Common myeloid progenitor, CD34-positive (primary cell): ENCODE measurements around the gene MGLL.
A peak's percentile ranks its signal among the peaks of the same experiment; 100 is the strongest.

ENCODE experiments used
- CTCF ChIA-PET: fragments of 350-600 bp; sonication (Branson Sonifier 250); formaldehyde crosslinking; loops from one replicate; lab custom pipeline; 2021; ENCODE audit warnings: antibody characterized with exemption; lab: Charles Lee
- POLR2A ChIA-PET: fragments of 350-600 bp; sonication (Branson Sonifier 250); formaldehyde crosslinking; loops from one replicate; lab custom pipeline; 2021; ENCODE audit warnings: antibody characterized with exemption; lab: Charles Lee
- DNase-seq, 3 donors: peaks; one replicate each; pipeline versions ENCODE4 v3.0.0 to v3.0.0-alpha.2; 2013
- H3K27ac ChIP-seq, 2 experiments: 1 replicate in 1 of 2; 2 replicates in 1 of 2; pipeline ENCODE4 v1.7.0; 2013; ENCODE audit warnings: inconsistent platforms in 2 of 2, low read length in 2 of 2, mild to moderate bottlenecking in 2 of 2, low read depth in 1 of 2, moderate library complexity in 1 of 2; ENCODE audit not compliant: severe bottlenecking in 2 of 2, insufficient read depth in 1 of 2, poor library complexity in 1 of 2
- H3K27me3 ChIP-seq, 5 experiments: replicated peaks in 2 of 5; 1 replicate in 3 of 5; 2 replicates in 2 of 5; pipeline versions ENCODE4 v1.6.1 to v1.7.0; 2013; ENCODE audit warnings: low read length in 4 of 5, mild to moderate bottlenecking in 2 of 5, moderate library complexity in 2 of 5, inconsistent platforms in 1 of 5; ENCODE audit not compliant: insufficient read depth in 5 of 5, control insufficient read depth in 4 of 5
- H3K36me3 ChIP-seq, 4 experiments: 1 replicate in 2 of 4; 2 replicates in 2 of 4; pipeline versions ENCODE4 v1.6.1 to v1.7.0; 2013; ENCODE audit warnings: low read length in 3 of 4, control low read depth in 1 of 4, mild to moderate bottlenecking in 1 of 4; ENCODE audit not compliant: control insufficient read depth in 4 of 4, insufficient read depth in 4 of 4
- H3K4me1 ChIP-seq, 4 experiments: 1 replicate in 3 of 4; 2 replicates in 1 of 4; pipeline versions ENCODE4 v1.6.1 to v1.7.1; 2013; ENCODE audit warnings: low read length in 3 of 4, mild to moderate bottlenecking in 3 of 4, control low read depth in 1 of 4, inconsistent platforms in 1 of 4, moderate library complexity in 1 of 4; ENCODE audit not compliant: control insufficient read depth in 4 of 4, insufficient read depth in 4 of 4; ENCODE audit errors: control extremely low read depth in 1 of 4
- H3K4me3 ChIP-seq, 7 experiments: 1 replicate in 4 of 7; 2 replicates in 3 of 7; pipeline versions ENCODE4 v1.5.1 to v1.7.0; 2013; ENCODE audit warnings: mild to moderate bottlenecking in 7 of 7, low read length in 6 of 7, moderate library complexity in 6 of 7, inconsistent platforms in 2 of 7, low read depth in 2 of 7, control low read depth in 1 of 7; ENCODE audit not compliant: insufficient read depth in 4 of 7, control insufficient read depth in 1 of 7; ENCODE audit errors: extremely low read depth in 1 of 7
- H3K9me3 ChIP-seq, 5 experiments: 1 replicate in 4 of 5; 2 replicates in 1 of 5; pipeline versions ENCODE4 v1.6.1 to v1.7.1; 2013; ENCODE audit warnings: low read length in 4 of 5, mild to moderate bottlenecking in 2 of 5, inconsistent platforms in 1 of 5, low read depth in 1 of 5, moderate library complexity in 1 of 5; ENCODE audit not compliant: control insufficient read depth in 4 of 5, insufficient read depth in 2 of 5; ENCODE audit errors: control extremely low read depth in 1 of 5
- WGBS: methylation state at CpG from one replicate; pipeline ENCODE4 v1.1.5; 2013; ENCODE audit not compliant: insufficient coverage; 5-methylcytosine and 5-hydroxymethylcytosine counted together

Gene MGLL

GRCh38 chr3:127787571-127788365, 34.5 kb downstream of the MGLL start:
- WGBS, result 91% methylated on average over 13 of the region's 16 CpGs

GRCh38 chr3:127787071-127787490, 35.2 kb downstream of the MGLL start:
- ChIA-PET POLR2A (interaction anchor here (0.6 to 1.2 kb wide), 3 partner anchors 24 to 36 kb away, joined by 3 to 4 read pairs (median 4); no protein-coding TSS in a partner anchor), CTCF (interaction anchor here (2.3 to 13.2 kb wide), 3 partner anchors 9 to 36 kb away, joined by 7 to 109 read pairs (median 82); partner anchors contain the start of gene MGLL)
- H3K4me3 ChIP-seq, result no peak overlapping the region
- H3K9me3 ChIP-seq, result no peaks in the 10 kb centered on the region
- 71% methylated on average over 9 of the region's 9 CpGs for WGBS
- H3K4me1 ChIP-seq, result peaks cover 0 to 75% (median 64%) of the 10 kb centered on the region in 4 experiments
- no peaks in the 10 kb centered on the region for H3K27me3 ChIP-seq
- DNase-seq, result no peak
- peak overlapping the region in 1 of 2 experiments; percentile 63 for H3K27ac ChIP-seq
- peaks cover 0 to 16% (median 15%) of the 10 kb centered on the region in 4 experiments for H3K36me3 ChIP-seq

More at GRCh38 chr3:127787571-127788365, 34.5 kb downstream of the MGLL start:
- CTCF ChIA-PET, result interaction anchor here (1.1 to 13.2 kb wide), 6 partner anchors 10 to 45 kb away, joined by 3 to 109 read pairs (median 6); partner anchors contain the start of gene MGLL
- no peaks in the 10 kb centered on the region for H3K9me3 ChIP-seq
- peak overlapping the region in 1 of 2 experiments; percentile 11 for H3K27ac ChIP-seq
- peaks cover 0 to 17% (median 11%) of the 10 kb centered on the region in 4 experiments for H3K36me3 ChIP-seq
- no peaks in the 10 kb centered on the region for H3K27me3 ChIP-seq
- no peak overlapping the region for H3K4me3 ChIP-seq
- POLR2A ChIA-PET, result interaction anchor here (0.6 to 1.2 kb wide), 2 partner anchors 24 to 33 kb away, joined by 3 to 4 read pairs; no protein-coding TSS in a partner anchor
- peaks cover 0 to 80% (median 64%) of the 10 kb centered on the region in 4 experiments for H3K4me1 ChIP-seq
- DNase-seq, result no peak

- peak overlapping the region in 2 of 7 experiments; percentile 11 to 34 for H3K4me3 ChIP-seq
- ChIA-PET CTCF (interaction anchor here (0.6 to 13.2 kb wide), 6 partner anchors 8 to 36 kb away, joined by 3 to 109 read pairs (median 7); partner anchors contain the start of gene MGLL), POLR2A (interaction anchor here (1.2 kb wide), 1 partner anchor 35 kb away, joined by 4 read pairs; no protein-coding TSS in a partner anchor)
- H3K36me3 ChIP-seq, result peaks cover 0 to 19% (median 18%) of the 10 kb centered on the region in 4 experiments
- H3K9me3 ChIP-seq, result no peaks in the 10 kb centered on the region
- H3K4me1 ChIP-seq, result peaks cover 0 to 69% (median 59%) of the 10 kb centered on the region in 4 experiments
- H3K27ac ChIP-seq, result peak overlapping the region; percentile 5 to 63
- WGBS, result 57% methylated on average over 17 of the region's 19 CpGs
- peak in 1 of 3 donors; percentile 56 for DNase-seq
- H3K27me3 ChIP-seq, result no peaks in the 10 kb centered on the region
Observed at GRCh38 chr3:127786353-127787070, 35.8 kb downstream of the MGLL start.

- Histone ChIP-seq H3K27me3 (no peaks in the 10 kb centered on the region), H3K36me3 (peaks cover 0 to 25% (median 25%) of the 10 kb centered on the region in 4 experiments), H3K4me3 (peak overlapping the region in 1 of 7 experiments; percentile 34), H3K9me3 (no peaks in the 10 kb centered on the region), H3K27ac (peak overlapping the region in 1 of 2 experiments; percentile 63), H3K4me1 (peaks cover 0 to 62% (median 52%) of the 10 kb centered on the region in 4 experiments)
- ChIA-PET POLR2A (interaction anchor here (1.2 kb wide), 1 partner anchor 35 kb away, joined by 4 read pairs; no protein-coding TSS in a partner anchor), CTCF (interaction anchor here (0.6 to 13.2 kb wide), 10 partner anchors 12 to 174 kb away, joined by 3 to 109 read pairs (median 4); partner anchors contain the start of gene MGLL)
- DNase-seq, result no peak
- 64% methylated on average over 11 of the region's 12 CpGs for WGBS
Observed at GRCh38 chr3:127785711-127786265, 36.5 kb downstream of the MGLL start.

- no peak overlapping the region for H3K4me3 ChIP-seq
- H3K4me1 ChIP-seq, result peaks cover 0 to 62% (median 51%) of the 10 kb centered on the region in 4 experiments
- H3K9me3 ChIP-seq, result no peaks in the 10 kb centered on the region
- POLR2A ChIA-PET, result no interaction called here
- no peaks in the 10 kb centered on the region for H3K27me3 ChIP-seq
- peak overlapping the region; percentile 20 to 37 for H3K27ac ChIP-seq
- 65% methylated on average over 5 of the region's 12 CpGs for WGBS
- H3K36me3 ChIP-seq, result peaks cover 0 to 28% (median 25%) of the 10 kb centered on the region in 4 experiments
- CTCF ChIA-PET, result interaction anchor here (0.6 to 13.2 kb wide), 9 partner anchors 13 to 175 kb away, joined by 3 to 109 read pairs (median 4); partner anchors contain the start of gene MGLL
- no peak for DNase-seq
Observed at GRCh38 chr3:127784865-127785710, 37.2 kb downstream of the MGLL start.
